SU-DHL-6 (cell line): Measurements from ENCODE around the gene TMEM139.

Source experiments
- H2AFZ ChIP-seq: fragments of 200-600 bp; sonication (generic); 2 replicates; pipeline ENCODE4 v1.6.1; 2014; ENCODE audit warnings: low read depth, mild to moderate bottlenecking, moderate library complexity, mixed read lengths, antibody characterized with exemption, low read length; ENCODE audit not compliant: severe bottlenecking
- H3F3A ChIP-seq: fragments of 200-600 bp; shearing (Covaris generic); 2 replicates; pipeline ENCODE4 v1.6.0; 2016; ENCODE audit warnings: antibody characterized with exemption, mild to moderate bottlenecking; ENCODE audit not compliant: insufficient read depth
- H3K27ac ChIP-seq: fragments of 200-600 bp; sonication (generic); 2 replicates; pipeline ENCODE4 v1.5.1; 2016; ENCODE audit warnings: low read depth, mild to moderate bottlenecking, low read length, moderate library complexity, mixed read lengths
- H3K27me3 ChIP-seq: fragments of 200-600 bp; sonication (generic), shearing (Covaris generic); 2 replicates; pipeline ENCODE4 v1.6.0; 2014; ENCODE audit warnings: mild to moderate bottlenecking, low read length
- H3K36me3 ChIP-seq: fragments of 200-600 bp; sonication (generic); 2 replicates; pipeline ENCODE4 v1.6.1; 2014; ENCODE audit warnings: mild to moderate bottlenecking, low read length, mixed read lengths
- H3K4me2 ChIP-seq: fragments of 300-600, 200-600 bp; shearing (Covaris generic), sonication (generic); 2 replicates; pipeline ENCODE4 v1.6.0; 2014; ENCODE audit warnings: low read length, low read depth, mild to moderate bottlenecking; ENCODE audit not compliant: poor library complexity, severe bottlenecking
- H3K4me3 ChIP-seq: fragments of 200-600 bp; sonication (generic); 2 replicates; pipeline ENCODE4 v1.5.1; 2014; ENCODE audit warnings: antibody characterized with exemption, low read length, mild to moderate bottlenecking, mixed read lengths; ENCODE audit not compliant: insufficient read depth, poor library complexity, severe bottlenecking
- H3K79me2 ChIP-seq: fragments of 200-600 bp; sonication (generic); 2 replicates; pipeline ENCODE4 v1.6.1; 2014; ENCODE audit warnings: mild to moderate bottlenecking, low read length, moderate library complexity; ENCODE audit not compliant: insufficient read depth
- H3K9ac ChIP-seq: fragments of 200-600 bp; sonication (generic); 2 replicates; pipeline ENCODE4 v1.7.0; 2014; ENCODE audit warnings: mild to moderate bottlenecking, low read length
- H3K9me2 ChIP-seq: fragments of 200-600 bp; sonication (generic); replicated peaks from 2 replicates; pipeline ENCODE4 v1.6.1; 2014; ENCODE audit warnings: low read length; ENCODE audit not compliant: insufficient read depth
- H3K9me3 ChIP-seq: fragments of 200-600 bp; sonication (generic); 2 replicates; pipeline ENCODE4 v1.6.1; 2014; ENCODE audit warnings: low read length, mixed read lengths; ENCODE audit not compliant: insufficient read depth
- H4K20me1 ChIP-seq: fragments of 200-600 bp; sonication (generic); 2 replicates; pipeline ENCODE4 v1.6.1; 2014; ENCODE audit warnings: low read depth, mild to moderate bottlenecking, antibody characterized with exemption, low read length, moderate library complexity, mixed read lengths
- CTCF ChIP-seq: fragments of 200-600 bp; sonication (generic); IDR thresholded peaks from one replicate; pipeline ENCODE4 v1.5.1; 2017; ENCODE audit warnings: antibody characterized with exemption, mild to moderate bottlenecking, low read length, moderate library complexity; ENCODE audit not compliant: insufficient read depth, poor library complexity, severe bottlenecking
- EZH2phosphoT487 ChIP-seq: fragments of 200-600 bp; sonication (generic), shearing (Covaris generic); conservative IDR thresholded peaks from 2 replicates; pipeline ENCODE4 v1.6.1; 2018; ENCODE audit warnings: mild to moderate bottlenecking, antibody characterized with exemption, low read length, moderate library complexity, mixed read lengths

The TMEM139 gene

GRCh38 chr7:143290293-143290692, 5.5 kb downstream of the TMEM139 start:
- Histone ChIP-seq H3K27me3 (no peaks in the 10 kb centered on the region), H3K4me2 (peak overlapping the region; percentile 93), H3F3A (no peaks in the 10 kb centered on the region), H3K9me2 (no peaks in the 10 kb centered on the region), H3K79me2 (peaks cover 36% of the 10 kb centered on the region), H3K9me3 (no peaks in the 10 kb centered on the region), H3K36me3 (peaks cover 20% of the 10 kb centered on the region; the same call in 1 of the 2 replicates), H3K4me3 (no peak overlapping the region), H2AFZ (no peak overlapping the region), H4K20me1 (no peaks in the 10 kb centered on the region), H3K27ac (no peak overlapping the region), H3K9ac (no peak overlapping the region)
- TF ChIP-seq CTCF (no peak), EZH2phosphoT487 (no peak)

- TF ChIP-seq EZH2phosphoT487 (no peak), CTCF (no peak)
- no peaks in the 10 kb centered on the region for H3K9me2 ChIP-seq
- H3K9me3 ChIP-seq, result no peaks in the 10 kb centered on the region
- H3F3A ChIP-seq, result no peaks in the 10 kb centered on the region
- H3K27ac ChIP-seq, result no peak overlapping the region
- no peaks in the 10 kb centered on the region for H4K20me1 ChIP-seq
- H2AFZ ChIP-seq, result no peak overlapping the region
- H3K27me3 ChIP-seq, result no peaks in the 10 kb centered on the region
- H3K9ac ChIP-seq, result no peak overlapping the region
- peaks cover 47% of the 10 kb centered on the region for H3K79me2 ChIP-seq
- peaks cover 38% of the 10 kb centered on the region for H3K36me3 ChIP-seq
- H3K4me3 ChIP-seq, result no peak overlapping the region
- H3K4me2 ChIP-seq, result no peak overlapping the region
Measured at GRCh38 chr7:143292876-143293275, 8.1 kb downstream of the TMEM139 start.

GRCh38 chr7:143295870-143296269, 11.1 kb downstream of the TMEM139 start:
- peaks cover 27% of the 10 kb centered on the region for H3K79me2 ChIP-seq
- no peak overlapping the region for H3K27ac ChIP-seq
- no peak overlapping the region for H3K4me2 ChIP-seq

More at GRCh38 chr7:143295870-143296269, 11.1 kb downstream of the TMEM139 start:
- Histone ChIP-seq H3K36me3 (peaks cover 55% of the 10 kb centered on the region), H3F3A (no peaks in the 10 kb centered on the region), H3K4me3 (no peak overlapping the region), H3K9me2 (no peaks in the 10 kb centered on the region), H3K9ac (no peak overlapping the region), H3K27me3 (no peaks in the 10 kb centered on the region), H3K9me3 (no peaks in the 10 kb centered on the region), H4K20me1 (no peaks in the 10 kb centered on the region), H2AFZ (no peak overlapping the region)
- no peak for TF ChIP-seq CTCF
- TF ChIP-seq EZH2phosphoT487, result no peak
